Stimulated activated CD8-positive, alpha-beta memory T cell treated with anti-CD3 and anti-CD28 coated beads, Interleukin-2, amount 100 ng/mL, for 48 hours (primary cell): Measurements from ENCODE around the gene PRICKLE2.

Experiments used
- DNase-seq, 2 donors: peaks; one replicate each; pipeline ENCODE4 v3.0.0-alpha.2; 2020; ENCODE audit warnings: low read depth in 2 of 2

The PRICKLE2 gene

DNA sequence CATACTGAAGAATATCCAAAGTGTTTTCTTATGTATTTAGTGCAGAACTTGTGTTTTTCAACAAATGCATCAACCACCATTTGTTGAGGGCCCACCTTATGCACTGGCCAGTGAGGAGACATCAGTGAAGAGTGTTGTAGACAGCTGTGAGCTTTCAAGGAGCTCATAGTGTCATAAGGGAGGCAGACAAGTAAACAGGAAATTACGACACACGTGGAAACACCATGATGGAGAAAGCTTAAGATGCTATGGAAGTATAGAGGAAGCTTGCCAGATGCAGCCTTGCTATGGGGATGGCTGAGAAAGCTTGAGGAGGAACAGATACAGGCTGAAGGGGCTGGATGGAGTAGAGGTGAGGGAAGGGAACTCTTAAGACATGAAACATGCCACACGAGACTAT, 151.2 kb downstream of the PRICKLE2 start:
- DNase-seq, result no peak

DNA sequence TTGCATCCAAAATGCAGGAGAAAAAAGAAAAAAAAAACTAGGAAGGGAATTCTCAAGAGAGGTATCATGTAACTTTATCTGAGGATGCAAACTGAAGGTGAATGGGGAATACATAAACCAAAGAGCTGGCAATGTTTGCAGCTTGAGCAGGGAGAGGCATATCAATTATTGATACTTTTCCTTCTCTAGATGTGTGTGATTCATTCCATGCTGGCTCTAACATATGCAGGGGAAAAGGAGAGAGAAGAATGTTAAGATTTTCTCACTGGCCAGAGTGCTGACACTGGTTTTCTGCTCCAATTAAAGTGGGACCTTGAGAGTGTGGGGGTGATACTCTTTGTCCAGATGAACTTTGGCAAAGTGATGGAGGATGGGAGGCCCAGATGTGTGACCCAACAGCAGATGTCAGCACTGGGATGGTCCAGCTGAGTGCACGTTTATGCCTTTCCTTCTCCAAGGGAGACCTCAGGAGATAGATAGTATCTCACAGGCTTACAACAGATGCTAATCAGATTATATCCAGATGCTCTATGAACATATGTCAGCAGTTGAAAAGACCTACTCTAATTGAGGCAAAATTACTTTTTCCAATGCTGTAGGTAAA, 152.0 kb downstream of the PRICKLE2 start:
- DNase-seq, result no peak

DNA sequence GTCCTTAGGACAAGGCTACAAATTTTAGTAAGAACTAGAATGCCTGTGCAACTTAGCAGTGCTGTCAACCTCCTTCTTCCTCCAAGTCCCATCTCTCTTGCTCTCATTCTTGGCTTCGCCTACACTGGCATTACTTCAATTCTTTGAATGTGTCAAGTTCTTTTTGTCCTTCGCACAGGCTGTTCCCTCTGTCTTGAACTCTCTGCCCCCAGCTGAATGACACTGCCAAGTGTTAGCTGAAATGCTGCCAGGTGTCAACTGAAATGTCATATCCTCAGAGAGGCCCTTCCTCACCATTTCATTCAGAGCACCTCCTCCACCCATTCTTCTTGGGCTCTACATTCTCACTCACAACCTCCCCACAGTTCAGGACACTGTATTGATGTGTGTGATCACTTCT, 153.1 kb downstream of the PRICKLE2 start:
- no peak for DNase-seq

DNA sequence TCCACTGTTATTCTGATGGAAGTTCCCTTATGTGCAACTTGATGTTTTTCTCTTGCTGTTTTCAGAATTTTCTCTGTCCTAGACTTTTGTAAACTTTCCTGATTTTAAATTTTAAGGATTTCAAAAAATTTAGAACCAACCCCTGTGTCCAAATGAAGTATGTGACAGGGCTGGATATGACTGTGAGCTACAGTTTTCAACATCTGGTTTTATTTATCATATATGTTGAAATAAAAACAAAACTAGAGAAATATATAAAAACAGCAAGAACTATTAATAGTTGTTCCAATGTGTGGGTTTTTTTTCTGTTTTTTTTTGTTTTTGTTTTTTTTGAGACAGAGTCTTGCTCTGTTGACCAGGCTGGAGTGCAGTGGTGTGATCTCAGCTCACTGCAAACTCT, 154.6 kb downstream of the PRICKLE2 start:
- DNase-seq, result no peak

GRCh38 chr3:64067506-64068346, 157.5 kb downstream of the PRICKLE2 start:
- DNase-seq, result no peak

DNA sequence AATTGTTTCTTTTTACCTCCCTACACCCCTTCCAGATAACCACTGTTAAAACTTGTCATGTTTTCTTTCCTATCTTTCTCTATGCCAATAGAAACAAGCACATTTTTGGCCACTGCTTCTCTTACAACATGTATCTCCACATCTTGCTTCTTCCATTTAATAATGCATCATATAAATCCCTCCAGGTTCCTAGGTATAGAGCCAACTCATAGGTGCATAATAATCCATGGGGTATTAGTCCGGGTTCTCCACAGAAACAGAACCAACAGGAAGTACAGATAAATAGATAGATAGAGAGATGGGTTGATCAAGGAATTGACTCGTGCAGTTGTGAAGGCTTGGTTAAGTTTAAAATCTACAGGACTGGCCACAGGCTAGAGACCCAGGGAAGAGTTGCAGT, 160.5 kb downstream of the PRICKLE2 start:
- DNase-seq, result no peak

- no peak for DNase-seq
Observed at GRCh38 chr3:64063983-64064438, 161.3 kb downstream of the PRICKLE2 start.

DNA sequence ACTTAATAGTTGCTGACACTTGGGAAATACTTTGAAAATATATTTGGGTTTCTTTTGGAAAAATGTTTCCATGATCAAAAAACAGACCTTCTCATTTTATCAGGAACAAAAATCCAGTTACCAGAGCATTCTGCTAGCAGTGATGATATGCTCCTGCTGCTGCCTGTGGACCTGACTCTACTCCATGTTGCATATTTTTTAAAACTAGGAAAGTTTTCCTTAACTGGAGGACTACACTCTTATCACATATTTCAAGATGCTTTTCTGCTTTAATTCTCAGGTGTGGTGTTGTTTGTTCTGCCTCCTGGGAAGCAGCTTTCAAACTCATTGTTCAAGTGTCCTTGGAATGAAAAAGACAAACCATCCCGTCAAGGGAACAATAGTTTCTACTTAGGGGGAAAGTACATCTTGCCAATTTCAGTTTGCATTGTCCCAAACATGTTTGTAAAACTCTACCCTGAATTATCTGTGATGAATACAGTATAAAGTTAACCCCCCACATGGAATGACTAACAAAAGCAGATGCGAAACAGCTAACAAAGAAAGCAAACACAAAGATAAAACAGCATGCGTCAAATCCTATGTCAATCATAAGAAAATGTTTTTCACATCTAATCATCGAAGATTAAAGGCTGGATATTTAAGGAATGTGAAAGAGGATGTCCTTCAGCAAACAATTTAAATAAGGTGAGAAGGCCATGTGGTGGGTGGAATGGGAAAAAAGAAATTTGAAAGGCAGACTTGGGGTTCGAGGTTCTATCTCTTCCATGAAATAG, 161.9 kb downstream of the PRICKLE2 start:
- DNase-seq, result no peak

GRCh38 chr3:64061628-64062027, 163.6 kb downstream of the PRICKLE2 start:
- no peak for DNase-seq

- DNase-seq, result no peak
Observed at GRCh38 chr3:64059484-64060175, 165.6 kb downstream of the PRICKLE2 start.

DNA sequence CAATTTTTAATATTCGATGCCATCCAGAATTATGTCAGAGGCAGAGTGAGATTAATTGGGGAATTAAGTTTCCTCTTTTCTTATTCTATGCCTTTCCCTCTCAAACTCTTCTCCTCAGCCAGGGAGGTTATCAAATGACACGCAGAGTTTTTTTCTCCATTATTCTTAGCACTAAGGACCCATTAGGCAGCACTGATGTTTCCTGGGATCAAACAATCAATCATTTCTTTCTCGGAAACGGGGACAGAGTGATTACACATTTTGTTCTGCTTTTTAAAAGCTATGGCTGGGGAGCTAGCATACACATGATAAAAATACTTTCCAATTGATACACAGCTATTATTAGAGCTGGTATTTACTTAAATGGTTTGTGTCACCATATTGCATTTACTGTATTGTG, 166.7 kb downstream of the PRICKLE2 start:
- DNase-seq, result no peak

DNA sequence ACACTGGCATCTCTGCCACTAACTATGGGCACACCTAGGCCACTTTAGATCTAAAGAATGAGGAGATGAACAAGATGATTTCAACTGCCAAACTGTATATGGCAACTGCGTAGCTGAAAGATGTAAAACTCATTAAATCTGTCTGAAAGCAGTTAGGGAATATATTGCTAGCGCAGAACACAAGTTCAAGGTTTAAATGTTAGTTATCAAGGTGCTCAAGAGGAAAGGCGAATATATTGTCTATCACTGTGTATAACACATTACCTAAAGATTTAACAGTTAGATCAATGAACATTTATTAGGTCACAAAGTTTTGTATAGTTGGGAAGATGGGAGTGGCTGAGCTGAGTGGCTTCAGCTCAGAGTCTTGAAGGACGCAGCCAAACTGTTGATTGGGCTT, 168.0 kb downstream of the PRICKLE2 start:
- no peak for DNase-seq

GRCh38 chr3:64056606-64057180, 168.6 kb downstream of the PRICKLE2 start:
- DNase-seq, result no peak

DNA sequence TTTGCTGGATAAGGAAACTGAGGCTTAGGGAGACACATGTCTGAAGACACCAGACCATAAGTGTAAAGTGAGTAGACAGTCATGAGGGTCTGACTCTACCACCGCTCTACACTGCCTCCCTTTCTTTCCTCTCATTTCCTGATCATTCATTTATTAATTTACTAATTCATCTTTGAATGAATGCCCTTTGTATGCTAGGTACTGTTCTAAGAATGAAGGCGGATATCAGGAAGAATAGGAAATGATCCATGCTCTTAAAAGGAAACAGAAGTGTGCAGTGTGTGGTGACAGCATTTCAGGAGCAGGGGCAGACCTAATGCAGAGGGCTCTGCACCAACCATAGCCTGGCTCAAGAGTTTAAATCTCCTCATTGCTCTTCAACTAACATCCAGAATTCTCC, 170.2 kb downstream of the PRICKLE2 start:
- no peak for DNase-seq

DNA sequence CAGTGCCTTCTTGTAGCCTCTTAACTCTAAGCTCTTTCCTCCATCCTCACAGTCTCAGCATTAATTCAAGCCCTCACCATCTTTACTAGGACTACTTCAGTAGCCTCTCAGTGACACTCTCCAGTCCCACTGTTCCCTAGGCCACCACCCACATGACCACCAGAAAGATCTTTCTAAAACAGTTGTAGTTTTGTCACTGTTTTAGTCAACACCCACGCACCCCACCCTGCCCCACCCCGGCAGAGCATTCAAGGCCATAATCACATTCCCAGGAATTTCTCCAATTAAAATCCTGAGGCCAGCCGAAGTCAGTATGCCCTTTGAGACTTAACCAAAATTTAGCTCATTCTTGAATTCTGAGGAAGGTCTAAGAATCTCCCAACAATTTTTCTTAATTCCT, 170.8 kb downstream of the PRICKLE2 start:
- DNase-seq, result no peak

- no peak for DNase-seq
Observed at GRCh38 chr3:64053581-64053980, 171.7 kb downstream of the PRICKLE2 start.

GRCh38 chr3:64053117-64053516, 172.1 kb downstream of the PRICKLE2 start:
- no peak for DNase-seq

DNA sequence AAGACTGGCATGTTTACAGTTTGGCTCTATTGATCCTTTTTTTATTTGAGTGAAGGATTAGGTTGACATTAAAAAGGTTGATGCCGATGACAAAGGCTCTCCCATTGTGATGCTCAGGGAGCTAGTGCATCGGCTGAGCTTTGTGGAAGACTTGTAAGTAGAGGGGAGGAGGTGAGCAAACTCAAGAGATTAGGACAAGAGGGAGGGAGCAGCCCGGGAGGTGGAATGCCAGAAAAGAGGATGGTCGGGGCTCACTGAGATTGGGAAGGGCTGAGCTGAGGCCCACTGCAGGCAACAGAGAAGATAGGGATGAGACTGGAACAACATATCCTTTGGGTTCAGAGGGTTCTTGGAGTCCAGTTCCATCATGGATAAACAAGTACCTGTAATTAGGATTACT, 175.4 kb downstream of the PRICKLE2 start:
- no peak for DNase-seq

- DNase-seq, result no peak
Observed at GRCh38 chr3:64049136-64049535, 176.1 kb downstream of the PRICKLE2 start.

DNA sequence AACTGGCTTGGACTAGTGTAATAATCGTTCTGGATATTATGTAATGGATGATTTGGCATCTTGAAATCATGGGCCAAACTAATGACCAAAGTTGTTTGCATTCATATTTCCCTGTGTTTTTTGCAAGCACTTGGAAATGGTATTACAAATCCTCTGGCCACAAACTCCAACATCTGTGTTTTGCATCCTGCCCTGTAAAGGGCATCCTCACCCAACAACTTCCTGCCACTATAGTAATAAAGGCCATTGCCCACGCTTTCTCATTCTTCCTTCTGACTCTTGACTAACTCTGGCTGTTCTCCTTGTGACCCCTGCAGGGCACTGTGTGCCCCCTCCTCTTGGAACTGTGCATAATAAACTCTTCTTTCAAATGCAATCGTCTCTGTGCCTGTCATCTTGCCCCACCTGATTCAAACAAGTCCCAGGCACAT, 176.6 kb downstream of the PRICKLE2 start:
- DNase-seq, result no peak

DNA sequence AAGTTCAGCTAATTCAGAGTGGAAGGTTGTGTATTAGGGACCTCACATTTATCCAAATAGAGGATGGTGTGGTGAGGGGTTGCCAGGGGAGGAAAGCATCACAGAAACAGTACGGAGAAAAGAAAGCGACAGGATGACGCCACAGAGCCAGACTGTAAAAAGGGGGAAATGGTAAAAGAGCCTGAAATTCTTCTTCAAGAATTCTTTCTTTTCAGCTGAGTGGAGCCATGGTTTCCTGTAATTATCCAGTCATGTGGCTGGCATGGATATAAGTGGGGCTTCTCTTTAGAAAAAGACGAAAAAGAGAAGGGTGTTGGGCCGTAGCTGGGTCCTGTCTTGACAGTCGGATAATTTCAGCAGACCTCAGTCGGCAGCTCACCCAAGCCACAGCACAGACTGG, 177.5 kb downstream of the PRICKLE2 start:
- no peak for DNase-seq
